ENCODE measurements around the gene CKMT1B. TPM values are rescaled to one million over a fixed set of nuclear protein-coding genes. Genes with fewer than 3 reads are reported as not detected.
"Not testable (repeated sequence)": the region's sequence is repeated elsewhere in the genome, so short reads cannot be mapped to it uniquely, and the experiment has no call there.

The CKMT1B gene
- total and polyA plus RNA-seq, 7 experiments from 2014 or later, result not detected

GRCh38 chr15:43626937-43627336 is 33.1 kb downstream of the CKMT1B start:
- H3K9me3 Mint-ChIP-seq; H3K9me3 ChIP-seq (ENCODE audit: control insufficient read depth in 2 of 3, low read length in 3 of 3); H3K36me3 Mint-ChIP-seq; H3K27ac ChIP-seq (ENCODE audit: low read depth, low read length); H3K4me1 Mint-ChIP-seq; H3K27me3 ChIP-seq (ENCODE audit: control insufficient read depth in 2 of 2, insufficient read depth in 2 of 2, low read length in 2 of 2); ATAC-seq; DNase-seq; POLR2A ChIA-PET; H3K4me3 Mint-ChIP-seq; H3K27ac Mint-ChIP-seq; CTCF ChIA-PET; H3K4me1 ChIP-seq (ENCODE audit: control insufficient read depth in 2 of 2, insufficient read depth in 2 of 2, low read length in 2 of 2); H3K4me3 ChIP-seq (ENCODE audit: low read length); intact Hi-C loops (cut with micrococcal nuclease); H3K36me3 ChIP-seq (ENCODE audit: control insufficient read depth in 2 of 3, insufficient read depth in 3 of 3, low read length in 3 of 3): not testable (repeated sequence)
- peaks cover 0 to 14% (median 0%) of the 10 kb centered on the region in 5 donors for H3K27me3 Mint-ChIP-seq

GRCh38 chr15:43638464-43639204 is 44.8 kb downstream of the CKMT1B start:
- H3K36me3 ChIP-seq (ENCODE audit: control insufficient read depth in 2 of 3, insufficient read depth in 3 of 3, low read length in 3 of 3); intact Hi-C loops (cut with micrococcal nuclease); H3K4me1 ChIP-seq (ENCODE audit: control insufficient read depth in 2 of 2, insufficient read depth in 2 of 2, low read length in 2 of 2); H3K27ac ChIP-seq (ENCODE audit: low read depth, low read length); H3K27me3 Mint-ChIP-seq; H3K4me3 ChIP-seq (ENCODE audit: low read length); H3K4me3 Mint-ChIP-seq; H3K9me3 ChIP-seq (ENCODE audit: control insufficient read depth in 2 of 3, low read length in 3 of 3); H3K27me3 ChIP-seq (ENCODE audit: control insufficient read depth in 2 of 2, insufficient read depth in 2 of 2, low read length in 2 of 2); H3K9me3 Mint-ChIP-seq; H3K27ac Mint-ChIP-seq; POLR2A ChIA-PET; DNase-seq; ATAC-seq; CTCF ChIA-PET; H3K4me1 Mint-ChIP-seq: not testable (repeated sequence)
- peaks cover 0 to 17% (median 3%) of the 10 kb centered on the region in 5 donors for H3K36me3 Mint-ChIP-seq

Other genes with a start within 250 kb of the CKMT1B start
- 10 to 100 TPM; 12.9 to 36.9 (median 33.6) TPM for gene ZSCAN29, start 223.0 kb upstream of the CKMT1B start, total RNA-seq
- gene ZSCAN29, start 223.0 kb upstream of the CKMT1B start, polyA plus RNA-seq, result 1 to 10 TPM; 3.1 to 7.8 TPM
- 10 to 100 TPM; 10.9 to 34.7 (median 17.7) TPM for gene TUBGCP4, start 222.9 kb upstream of the CKMT1B start, total RNA-seq
- 10 to 100 TPM in 1 of 2 donors, 1 to 10 TPM in 1; 7.7 to 15.0 TPM for gene TUBGCP4, start 222.9 kb upstream of the CKMT1B start, polyA plus RNA-seq
- gene TP53BP1, start 100.9 kb upstream of the CKMT1B start, total RNA-seq, result 10 to 100 TPM; 34.5 to 41.6 (median 40.6) TPM
- gene TP53BP1, start 100.9 kb upstream of the CKMT1B start, polyA plus RNA-seq, result 10 to 100 TPM in 1 of 2 donors, 1 to 10 TPM in 1; 9.3 to 13.5 TPM
- gene MAP1A, start 76.4 kb upstream of the CKMT1B start, total RNA-seq, result 10 to 100 TPM in 1 of 5 experiments, 1 to 10 TPM in 2, under 1 TPM in 2; 0.30 to 13.6 (median 1.4) TPM
- under 1 TPM; 0.22 to 0.24 TPM for gene MAP1A, start 76.4 kb upstream of the CKMT1B start, polyA plus RNA-seq
- gene PPIP5K1, start 3.8 kb upstream of the CKMT1B start, total RNA-seq, result 10 to 100 TPM; 30.9 to 66.0 (median 47.5) TPM
- gene PPIP5K1, start 3.8 kb upstream of the CKMT1B start, polyA plus RNA-seq, result 1 to 10 TPM; 6.1 to 6.2 TPM
- 1 to 10 TPM in 3 of 5 experiments, under 1 TPM in 2; 0.56 to 3.9 (median 2.0) TPM for gene STRC, start 24.8 kb downstream of the CKMT1B start, total RNA-seq
- not detected for gene STRC, start 24.8 kb downstream of the CKMT1B start, polyA plus RNA-seq
- gene CATSPER2, start 54.8 kb downstream of the CKMT1B start, total RNA-seq, result 10 to 100 TPM in 3 of 5 experiments, 1 to 10 TPM in 2; 6.9 to 14.4 (median 12.2) TPM
- gene CATSPER2, start 54.8 kb downstream of the CKMT1B start, polyA plus RNA-seq, result under 1 TPM; 0.61 to 0.99 TPM
- not detected for gene CKMT1A, start 99.8 kb downstream of the CKMT1B start, total RNA-seq
- gene CKMT1A, start 99.8 kb downstream of the CKMT1B start, polyA plus RNA-seq, result not detected
- 100 to 1,000 TPM; 127 to 397 (median 183) TPM for gene PDIA3, start 152.4 kb downstream of the CKMT1B start, total RNA-seq
- 100 to 1,000 TPM; 256 to 301 TPM for gene PDIA3, start 152.4 kb downstream of the CKMT1B start, polyA plus RNA-seq
- 1 to 10 TPM; 1.8 to 2.1 (median 1.9) TPM for gene ELL3, start 182.9 kb downstream of the CKMT1B start, total RNA-seq
- 1 to 10 TPM; 2.9 to 4.9 TPM for gene ELL3, start 182.9 kb downstream of the CKMT1B start, polyA plus RNA-seq
- gene SERF2, start 198.3 kb downstream of the CKMT1B start, total RNA-seq, result 100 to 1,000 TPM; 358 to 676 (median 553) TPM
- gene SERF2, start 198.3 kb downstream of the CKMT1B start, polyA plus RNA-seq, result 1,000 to 10,000 TPM; 1,664 to 2,070 TPM
- under 1 TPM in 4 of 5 experiments, not detected in 1; 0.13 to 0.57 (median 0.33) TPM for gene SERINC4, start 206.2 kb downstream of the CKMT1B start, total RNA-seq
- 1 to 10 TPM; 3.1 to 8.8 TPM for gene SERINC4, start 206.2 kb downstream of the CKMT1B start, polyA plus RNA-seq
- 10 to 100 TPM; 16.9 to 32.1 (median 27.0) TPM for gene HYPK, start 206.6 kb downstream of the CKMT1B start, total RNA-seq
- gene HYPK, start 206.6 kb downstream of the CKMT1B start, polyA plus RNA-seq, result 10 to 100 TPM in 1 of 2 donors, 1 to 10 TPM in 1; 7.5 to 28.2 TPM
- gene MFAP1, start 230.7 kb downstream of the CKMT1B start, total RNA-seq, result 10 to 100 TPM in 4 of 5 experiments, 1 to 10 TPM in 1; 8.5 to 37.3 (median 21.8) TPM
- 10 to 100 TPM in 1 of 2 donors, 1 to 10 TPM in 1; 8.1 to 22.4 TPM for gene MFAP1, start 230.7 kb downstream of the CKMT1B start, polyA plus RNA-seq
- 10 to 100 TPM in 3 of 5 experiments, 1 to 10 TPM in 2; 6.6 to 62.1 (median 12.4) TPM for gene WDR76, start 233.0 kb downstream of the CKMT1B start, total RNA-seq
- gene WDR76, start 233.0 kb downstream of the CKMT1B start, polyA plus RNA-seq, result 1 to 10 TPM; 7.7 to 8.5 TPM

All from naive thymus-derived CD4-positive, alpha-beta T cell (primary cell).